HG02852 (cell line): ENCODE measurements around the gene PDS5A.
"Not testable (repeated sequence)": the region's sequence is repeated elsewhere in the genome, so short reads cannot be mapped to it uniquely, and the experiment has no call there.

ENCODE experiments used
- ATAC-seq: cut with Tn5 transposase; IDR thresholded peaks from one replicate; pipeline ENCODE4 v1.9.1; 2021; ENCODE audit warnings: mild to moderate bottlenecking, moderate library complexity; ENCODE audit not compliant: unreplicated experiment

PDS5A gene, protein sequence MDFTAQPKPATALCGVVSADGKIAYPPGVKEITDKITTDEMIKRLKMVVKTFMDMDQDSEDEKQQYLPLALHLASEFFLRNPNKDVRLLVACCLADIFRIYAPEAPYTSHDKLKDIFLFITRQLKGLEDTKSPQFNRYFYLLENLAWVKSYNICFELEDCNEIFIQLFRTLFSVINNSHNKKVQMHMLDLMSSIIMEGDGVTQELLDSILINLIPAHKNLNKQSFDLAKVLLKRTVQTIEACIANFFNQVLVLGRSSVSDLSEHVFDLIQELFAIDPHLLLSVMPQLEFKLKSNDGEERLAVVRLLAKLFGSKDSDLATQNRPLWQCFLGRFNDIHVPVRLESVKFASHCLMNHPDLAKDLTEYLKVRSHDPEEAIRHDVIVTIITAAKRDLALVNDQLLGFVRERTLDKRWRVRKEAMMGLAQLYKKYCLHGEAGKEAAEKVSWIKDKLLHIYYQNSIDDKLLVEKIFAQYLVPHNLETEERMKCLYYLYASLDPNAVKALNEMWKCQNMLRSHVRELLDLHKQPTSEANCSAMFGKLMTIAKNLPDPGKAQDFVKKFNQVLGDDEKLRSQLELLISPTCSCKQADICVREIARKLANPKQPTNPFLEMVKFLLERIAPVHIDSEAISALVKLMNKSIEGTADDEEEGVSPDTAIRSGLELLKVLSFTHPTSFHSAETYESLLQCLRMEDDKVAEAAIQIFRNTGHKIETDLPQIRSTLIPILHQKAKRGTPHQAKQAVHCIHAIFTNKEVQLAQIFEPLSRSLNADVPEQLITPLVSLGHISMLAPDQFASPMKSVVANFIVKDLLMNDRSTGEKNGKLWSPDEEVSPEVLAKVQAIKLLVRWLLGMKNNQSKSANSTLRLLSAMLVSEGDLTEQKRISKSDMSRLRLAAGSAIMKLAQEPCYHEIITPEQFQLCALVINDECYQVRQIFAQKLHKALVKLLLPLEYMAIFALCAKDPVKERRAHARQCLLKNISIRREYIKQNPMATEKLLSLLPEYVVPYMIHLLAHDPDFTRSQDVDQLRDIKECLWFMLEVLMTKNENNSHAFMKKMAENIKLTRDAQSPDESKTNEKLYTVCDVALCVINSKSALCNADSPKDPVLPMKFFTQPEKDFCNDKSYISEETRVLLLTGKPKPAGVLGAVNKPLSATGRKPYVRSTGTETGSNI (N-terminal part only)

DNA sequence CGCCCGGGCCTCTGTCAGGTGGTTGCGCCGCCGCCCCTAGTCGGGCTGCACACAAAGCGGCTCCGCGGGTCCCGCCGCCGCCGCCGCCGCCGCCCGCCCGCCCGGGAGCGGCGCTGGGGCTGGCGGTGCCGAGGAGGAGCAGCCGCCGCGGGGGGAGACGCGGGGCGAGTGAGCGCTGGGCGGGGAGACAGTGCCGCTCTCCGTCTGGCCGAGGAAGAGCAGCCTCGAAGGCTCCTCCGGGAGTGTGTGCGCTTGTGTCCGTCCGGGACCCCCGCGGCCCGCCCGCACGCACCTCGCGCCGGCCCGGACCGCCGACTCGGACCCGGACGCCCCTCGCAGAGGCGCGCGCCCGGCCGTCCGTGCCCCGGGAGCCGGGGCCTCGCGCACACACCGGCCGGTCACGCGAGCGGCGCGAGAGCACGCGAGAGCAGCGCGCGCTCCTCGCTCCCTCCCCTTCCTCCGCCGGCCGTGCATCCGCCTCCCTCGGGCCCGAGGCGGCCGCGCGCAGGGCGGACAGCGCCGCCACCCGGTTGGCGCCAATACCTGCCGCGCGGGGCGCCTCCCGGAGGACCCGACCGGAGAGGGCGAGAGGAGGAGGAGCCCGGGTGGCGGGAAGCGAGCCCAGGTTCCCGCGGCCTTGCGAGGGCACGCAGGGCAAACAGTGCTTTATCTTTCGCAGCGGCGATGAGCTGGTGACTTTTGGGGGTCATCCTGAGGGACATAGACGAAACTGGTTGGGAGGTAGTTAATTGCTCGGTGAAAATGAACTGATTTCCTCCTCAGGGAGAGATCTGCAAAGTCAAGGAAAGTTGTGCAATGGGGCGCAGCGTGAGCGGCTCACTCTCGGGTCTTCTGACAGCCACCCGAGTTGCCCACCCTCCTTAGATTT lies at the start of gene PDS5A:
TSS of gene PDS5A (minus strand) at position 423 of the 889 bp plus-strand sequence. CDS start 1,334 bp downstream, outside the sequence.
- ATAC-seq: peak; percentile 75

DNA sequence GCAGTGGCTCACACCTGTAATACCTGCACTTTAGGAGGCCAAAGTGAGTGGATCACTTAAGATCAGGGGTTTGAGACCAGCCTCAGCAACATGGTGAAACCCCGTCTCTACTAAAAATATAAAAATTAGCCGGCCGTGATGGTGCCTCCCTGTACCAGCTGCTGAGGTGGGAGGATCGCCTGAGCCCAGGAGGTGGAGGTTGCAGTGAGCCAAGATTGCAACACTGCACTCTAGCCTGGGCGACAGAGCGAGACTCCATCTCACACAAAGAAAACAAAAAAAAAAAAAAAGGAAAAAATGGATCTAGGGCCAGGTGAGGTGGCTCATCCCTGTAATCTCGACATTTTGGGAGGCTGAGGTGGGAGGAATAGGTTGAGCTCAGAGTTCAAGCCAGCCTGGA lies 46.3 kb upstream of the PDS5A start:
- not testable (repeated sequence) for ATAC-seq

DNA sequence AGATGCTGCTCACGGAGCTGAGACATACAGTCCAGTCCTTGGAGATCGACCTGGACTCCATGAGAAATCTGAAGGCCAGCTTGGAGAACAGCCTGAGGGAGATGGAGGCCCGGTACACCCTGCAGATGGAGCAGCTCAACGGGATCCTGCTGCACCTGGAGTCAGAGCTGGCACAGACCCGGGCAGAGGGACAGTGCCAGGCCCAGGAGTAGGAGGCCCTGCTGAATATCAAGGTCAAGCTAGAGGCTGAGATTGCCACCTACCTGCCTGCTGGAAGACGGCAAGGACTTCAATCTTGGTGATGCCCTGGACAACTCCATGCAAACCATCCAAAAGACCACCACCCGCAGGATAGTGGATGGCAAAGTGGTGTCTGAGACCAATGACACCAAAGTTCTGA lies 43.4 kb upstream of the PDS5A start:
- ATAC-seq: not testable (repeated sequence)

DNA sequence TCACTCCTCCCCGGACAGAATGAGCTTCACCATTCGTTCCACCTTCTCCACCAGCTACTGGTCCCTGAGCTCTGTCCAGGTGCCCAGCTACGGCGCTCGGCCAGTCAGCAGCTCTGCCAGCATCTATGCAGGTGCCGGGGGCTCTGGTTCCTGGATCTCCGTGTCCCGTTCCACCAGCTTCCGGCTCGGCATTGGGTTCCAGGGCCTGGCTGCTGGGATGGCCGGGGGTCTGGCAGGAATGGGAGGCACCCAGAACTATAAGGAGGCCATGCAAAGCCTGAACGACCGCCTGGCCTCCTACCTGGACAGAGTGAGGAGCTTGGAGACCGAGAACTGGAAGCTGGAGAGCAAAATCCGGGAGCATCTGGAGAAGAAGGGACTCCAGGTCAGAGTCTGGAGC lies 42.5 kb upstream of the PDS5A start:
- no peak for ATAC-seq

DNA sequence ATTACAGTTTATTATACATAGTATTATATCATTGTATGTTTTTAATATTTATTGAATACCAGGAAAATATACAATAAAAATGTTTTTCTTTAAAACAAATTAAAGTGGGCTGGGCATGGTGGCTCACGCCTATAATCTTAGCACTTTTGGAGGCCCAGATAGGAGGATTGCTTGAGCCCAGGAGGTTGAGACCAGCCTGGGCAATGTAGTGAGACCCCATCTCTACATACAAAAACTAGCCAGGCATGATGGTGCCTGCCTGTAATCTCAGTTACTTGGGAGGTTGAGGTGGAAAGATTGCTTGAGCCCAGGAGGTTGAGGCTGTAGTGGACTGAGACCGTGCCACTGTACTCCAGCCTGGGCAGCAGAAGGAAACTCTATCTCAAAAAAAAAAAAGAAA lies 38.3 kb upstream of the PDS5A start:
- no peak for ATAC-seq

DNA sequence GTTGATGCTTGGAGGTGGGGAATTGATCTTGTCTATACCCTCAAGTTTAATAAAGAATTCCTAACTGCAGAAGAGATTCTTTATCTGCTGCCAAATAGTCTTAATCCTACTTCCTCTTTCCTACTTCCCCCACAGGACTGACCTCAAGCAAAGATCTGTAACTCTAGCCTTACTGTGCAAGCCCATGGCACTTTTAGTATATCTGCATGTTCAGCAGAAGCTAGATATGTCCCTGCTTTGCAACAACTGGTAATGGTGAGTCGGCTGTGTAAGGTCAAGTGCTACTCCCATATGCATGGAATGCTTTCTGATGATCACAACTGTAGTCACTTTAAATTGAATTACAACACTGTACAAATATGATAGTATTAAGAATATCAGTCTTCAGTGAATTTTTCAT lies 26.3 kb upstream of the PDS5A start:
- ATAC-seq: no peak

DNA sequence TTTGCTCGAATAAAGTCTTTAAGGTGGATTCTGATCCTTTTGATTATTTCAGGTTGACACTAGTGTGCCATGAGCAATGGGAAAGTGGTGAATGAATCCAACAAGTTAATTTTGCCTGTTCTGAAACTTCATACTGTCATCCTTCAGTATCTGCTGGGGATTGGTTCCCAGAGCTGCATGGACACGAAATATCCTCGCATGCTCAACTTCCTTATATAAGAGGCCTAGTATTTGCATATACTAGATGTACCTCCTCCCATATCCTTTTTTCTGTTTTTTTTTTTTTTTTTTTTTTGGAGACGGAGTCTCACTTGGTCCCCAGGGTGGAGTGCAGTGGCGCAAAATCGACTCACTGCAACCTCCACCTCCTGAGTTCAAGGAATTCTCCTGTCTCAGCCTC lies 23.0 kb upstream of the PDS5A start:
- no peak for ATAC-seq

DNA sequence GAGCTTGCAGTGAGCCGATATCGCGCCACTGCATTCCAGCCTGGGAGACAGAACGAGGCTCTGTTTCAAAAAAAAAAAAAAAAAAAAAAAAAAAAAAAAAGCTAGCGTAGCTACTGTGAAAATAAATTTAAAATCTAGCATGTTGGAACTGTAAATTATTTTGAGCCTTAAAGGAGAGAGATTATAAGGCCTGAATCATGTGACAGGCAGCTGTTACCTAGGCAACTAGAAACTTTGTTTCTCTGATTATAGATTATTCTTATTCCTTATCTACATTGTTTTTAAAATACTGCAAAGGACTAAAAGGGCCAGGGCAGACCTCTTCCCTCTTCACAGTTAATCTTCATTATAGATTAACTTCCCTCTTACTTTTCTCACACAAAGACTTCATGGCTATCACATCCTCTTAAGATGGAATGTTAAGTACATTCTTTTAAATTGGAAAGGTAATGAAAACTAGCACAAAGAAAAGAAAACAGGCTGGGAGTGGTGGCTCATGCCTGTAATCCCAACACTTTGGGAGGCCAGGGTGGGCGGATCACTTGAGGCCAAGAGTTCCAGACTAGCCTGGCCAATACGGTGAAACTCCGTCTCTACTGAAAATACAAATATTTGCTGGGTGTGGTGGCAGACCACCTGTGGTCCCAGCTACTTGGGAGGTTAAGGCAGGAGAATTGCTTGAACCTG lies 21.1 kb upstream of the PDS5A start:
- ATAC-seq: no peak

DNA sequence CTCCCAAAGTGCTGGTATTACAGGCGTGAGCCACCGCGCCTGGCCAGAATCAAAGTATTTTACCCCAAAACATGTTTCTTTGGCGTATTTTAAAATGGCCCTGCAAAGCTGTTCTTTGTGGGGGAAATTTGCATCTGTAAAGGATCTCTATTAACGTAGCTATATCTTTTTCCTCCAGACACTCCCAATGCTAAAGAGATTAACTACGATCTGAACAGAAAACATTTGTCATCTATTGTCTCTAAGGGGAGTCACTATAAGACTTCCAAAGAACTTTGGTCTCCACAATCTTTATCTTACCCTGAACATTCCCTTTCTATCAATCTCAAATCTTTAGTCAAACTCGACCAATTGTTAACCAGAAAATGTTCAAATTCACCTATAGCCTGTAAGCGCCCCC lies 19.1 kb upstream of the PDS5A start:
- no peak for ATAC-seq

DNA sequence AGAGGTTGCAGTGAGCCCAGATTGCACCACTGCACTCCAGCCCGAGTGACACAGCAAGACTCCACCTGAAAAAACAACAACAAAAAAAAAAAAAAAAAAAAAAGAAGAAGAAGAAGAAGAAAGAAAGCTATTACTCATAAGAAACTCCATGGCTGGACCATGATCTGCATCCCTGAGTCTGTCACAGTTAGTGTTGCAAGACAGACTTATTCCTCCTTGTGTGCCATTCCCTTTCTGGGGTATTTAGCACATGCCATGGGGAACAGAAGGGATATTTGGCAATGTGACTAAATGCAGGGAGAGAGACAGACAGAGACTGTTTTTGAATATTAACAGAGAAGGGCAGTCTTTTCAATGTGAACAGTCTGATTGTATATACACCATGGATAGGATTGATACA lies 16.7 kb upstream of the PDS5A start:
- ATAC-seq: no peak

DNA sequence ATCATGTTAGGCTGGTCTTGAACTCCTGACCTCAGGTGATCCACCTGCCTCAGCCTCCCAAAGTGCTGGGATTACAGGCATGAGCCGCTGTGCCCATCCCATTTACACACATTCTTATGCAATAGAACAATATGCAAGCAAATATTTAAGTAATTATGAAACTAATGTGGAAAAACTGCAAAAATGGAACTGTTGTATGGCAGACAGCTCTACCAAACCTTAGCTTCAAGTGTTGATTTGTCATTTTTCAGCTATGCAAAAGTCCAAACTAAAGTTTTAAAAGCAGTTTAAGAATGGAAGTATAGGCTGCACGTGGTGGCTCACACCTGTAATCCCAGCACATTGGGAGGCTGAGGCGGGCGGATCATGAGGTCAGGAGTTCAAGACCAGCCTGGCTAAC lies 11.7 kb upstream of the PDS5A start:
- ATAC-seq: not testable (repeated sequence)

DNA sequence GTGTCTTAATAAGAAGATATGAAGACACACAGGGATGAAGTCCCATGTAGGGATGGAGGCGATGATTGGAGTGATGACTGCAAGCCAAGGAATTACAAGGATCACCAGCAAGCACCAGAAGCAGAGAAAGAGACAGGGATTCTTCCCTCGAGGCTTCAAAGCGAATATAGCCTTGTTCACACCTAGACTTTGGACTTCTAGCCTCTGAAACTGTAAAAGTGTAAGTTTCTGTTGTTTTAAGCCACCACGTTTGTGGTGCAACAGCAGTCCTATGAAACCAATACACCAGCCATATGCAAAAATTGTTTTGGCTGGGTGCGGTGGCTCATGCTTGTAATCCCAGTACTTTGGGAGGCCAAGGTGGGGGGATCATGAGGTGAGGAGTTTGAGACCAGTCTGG lies 9.8 kb upstream of the PDS5A start:
- no peak for ATAC-seq

DNA sequence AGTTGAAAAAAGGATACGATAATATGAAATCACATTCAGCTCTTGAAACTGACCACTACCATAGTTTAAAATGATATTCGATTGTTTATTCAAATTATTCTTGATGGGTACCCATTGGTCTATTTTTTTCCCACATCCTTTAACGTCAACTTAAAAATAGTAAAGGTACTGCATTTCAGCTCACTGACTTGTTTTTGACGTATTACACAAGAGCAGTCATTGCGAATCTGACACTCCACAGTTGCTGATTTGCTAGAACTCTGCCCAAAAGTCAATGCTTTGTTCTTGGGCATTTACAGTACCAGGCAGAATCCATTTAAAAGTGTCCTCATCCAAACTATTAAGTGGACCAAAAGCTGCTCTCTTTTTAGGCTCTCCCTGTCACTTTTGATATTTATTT lies 1.2 kb upstream of the PDS5A start:
- no peak for ATAC-seq

DNA sequence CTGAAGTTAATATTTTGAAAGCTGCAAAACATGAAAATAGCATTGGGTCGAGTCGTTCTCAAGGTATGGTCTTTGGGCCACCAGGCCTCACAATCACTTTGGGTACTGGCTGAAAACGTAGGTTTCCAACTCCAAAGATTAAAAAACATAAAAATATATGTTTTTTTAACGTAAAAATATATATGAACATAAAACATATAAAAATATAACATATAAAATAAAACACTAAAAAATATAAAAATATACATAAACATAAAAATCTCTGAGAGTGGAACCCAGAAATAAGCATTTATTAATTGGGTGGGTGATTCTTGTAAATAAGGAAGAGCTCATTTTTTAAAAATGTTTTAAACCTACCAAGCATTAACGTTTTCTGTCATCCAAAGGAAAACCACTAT lies 666 bp upstream of the PDS5A start:
- ATAC-seq: no peak

DNA sequence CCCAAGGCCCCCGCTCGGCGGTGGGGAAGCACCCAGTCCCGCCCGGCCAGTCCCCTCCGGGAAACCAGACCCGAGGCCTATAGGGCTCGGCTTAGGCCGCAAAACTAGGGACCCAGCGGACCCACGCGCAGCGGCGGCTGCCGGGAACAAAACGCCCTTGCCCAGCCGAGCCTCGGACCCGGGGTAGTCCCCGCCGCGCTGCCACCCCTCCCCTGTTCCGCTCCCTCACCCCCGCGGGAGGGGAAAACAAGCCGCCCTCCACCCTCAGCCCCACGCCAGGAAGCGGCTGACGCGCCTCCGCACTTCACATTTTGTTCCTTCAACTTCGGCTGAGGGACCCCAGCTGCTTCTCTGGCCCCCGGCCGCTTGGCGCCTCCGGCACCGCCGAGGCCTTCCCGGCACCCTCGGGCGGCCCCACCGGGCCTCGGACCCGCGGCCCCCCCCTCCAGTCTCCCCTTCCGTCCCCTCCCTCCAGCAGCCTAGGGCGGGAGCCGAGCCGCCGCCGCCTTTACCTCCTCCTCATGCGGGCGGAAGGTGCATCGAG lies 694 bp downstream of the PDS5A start:
- peak; percentile 30 for ATAC-seq

DNA sequence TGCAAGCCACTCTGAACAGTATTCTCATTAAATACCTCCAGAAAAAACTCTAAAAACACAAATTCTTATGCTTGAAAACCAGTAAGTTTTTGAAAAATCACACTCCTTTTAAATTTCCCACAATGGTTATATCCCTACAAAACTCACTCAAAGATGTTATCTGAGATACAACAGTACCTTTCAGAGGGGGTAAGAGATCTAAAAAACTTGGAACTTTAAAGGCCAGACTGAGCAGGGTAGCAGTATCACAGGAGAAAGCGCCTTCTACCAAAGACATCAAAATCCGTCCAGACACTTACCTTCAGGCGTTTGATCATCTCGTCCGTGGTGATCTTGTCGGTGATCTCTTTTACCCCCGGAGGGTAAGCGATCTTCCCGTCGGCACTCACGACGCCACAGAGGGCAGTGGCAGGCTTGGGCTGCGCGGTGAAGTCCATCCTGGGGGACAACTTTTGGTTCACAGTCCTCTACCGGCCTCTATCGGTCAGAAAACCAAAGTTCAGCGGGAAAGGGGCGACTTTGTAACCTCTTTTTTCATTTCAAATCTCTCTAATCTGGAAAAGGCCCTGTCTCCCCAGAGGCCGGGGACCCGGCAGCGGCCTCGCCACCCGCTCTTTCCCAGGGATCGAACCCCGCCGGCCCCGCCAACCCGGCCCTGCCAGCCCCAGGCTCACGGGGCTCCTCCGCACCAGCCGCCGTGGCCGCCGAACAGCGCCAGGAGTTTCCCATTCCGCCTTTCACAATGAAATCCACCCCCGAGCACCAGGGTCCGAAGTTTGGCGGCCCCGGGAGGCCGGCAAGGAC lies 1.4 kb downstream of the PDS5A start:
- peak; percentile 36 for ATAC-seq

DNA sequence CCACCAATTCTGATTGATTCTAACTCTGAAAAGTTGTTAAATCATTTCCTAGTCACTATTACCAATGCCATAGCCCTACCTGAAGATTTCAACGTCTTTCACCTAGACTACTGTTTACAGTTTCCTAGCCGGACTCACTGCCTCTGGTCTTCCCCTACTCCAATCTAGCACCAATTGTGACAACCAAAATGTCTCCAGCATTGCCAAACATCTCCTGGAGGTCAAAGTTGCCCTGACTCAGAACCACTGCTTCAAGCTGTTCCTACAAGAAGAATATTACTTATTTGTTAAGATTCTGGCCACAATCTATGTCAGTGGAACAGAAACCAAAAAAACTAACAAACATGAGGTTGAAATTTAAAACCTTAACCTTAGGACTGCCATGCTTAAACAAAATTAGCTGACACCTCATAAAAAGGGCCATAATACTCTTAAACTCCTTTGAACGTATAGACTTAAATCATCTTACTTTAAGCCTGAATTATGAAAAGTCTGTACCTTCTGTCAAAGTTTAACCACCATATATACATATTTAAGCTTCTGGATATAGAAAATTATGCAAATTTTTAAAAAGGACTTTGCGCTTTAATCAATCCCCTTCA lies 2.1 kb downstream of the PDS5A start:
- no peak for ATAC-seq

DNA sequence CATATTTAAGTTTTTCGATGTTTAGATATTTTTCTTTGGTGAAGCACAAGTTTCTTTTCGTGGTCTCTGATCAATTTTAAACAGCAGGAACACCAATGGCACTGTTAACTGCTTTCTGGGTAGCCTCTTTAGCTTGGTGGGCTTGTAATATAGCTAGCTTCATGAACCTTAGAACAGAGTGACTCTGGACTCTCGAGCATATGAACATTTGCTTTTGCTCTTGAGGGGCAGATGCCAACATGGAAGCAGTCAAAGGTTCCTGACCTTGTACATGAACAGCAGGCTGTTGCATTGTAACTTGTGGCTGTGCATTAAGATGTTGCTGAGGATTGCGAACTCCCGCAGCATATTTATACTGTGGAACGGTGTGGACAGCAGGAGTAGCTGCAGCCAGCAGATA lies 4.7 kb downstream of the PDS5A start:
- not testable (repeated sequence) for ATAC-seq
